Epithelial cell of proximal tubule (primary cell): ENCODE measurements around the gene LFNG. TPM values are rescaled to one million over a fixed set of nuclear protein-coding genes. Genes with fewer than 3 reads are reported as not detected.

ENCODE experiments used
- DNase-seq: peaks from one replicate; pipeline ENCODE4 v3.0.0-alpha.2; 2011; ENCODE audit warnings: low read depth
- H3K4me3 ChIP-seq: 2 replicates; pipeline ENCODE4 v1.5.1; 2011; ENCODE audit warnings: low read depth, mild to moderate bottlenecking, low read length
- CTCF ChIP-seq: conservative IDR thresholded peaks from 2 replicates; pipeline ENCODE4 v1.5.1; 2012; ENCODE audit warnings: low read depth, mild to moderate bottlenecking, low read length
- total RNA-seq: library from RNA; depleted of rRNA; stranded (reverse); fragments of >200 nt; gene quantifications from 2 replicates; pipeline ENCODE4 v1.2.3, GENCODE V29; 2015

Gene LFNG
- total RNA-seq, 1 donor from 2014 or later = 32.1 TPM

- no peak overlapping the region for H3K4me3 ChIP-seq
- TF ChIP-seq CTCF = peak; percentile 18
- peak; percentile 55 for DNase-seq
Observed at GRCh38 chr7:2517026-2517425, 2.5 kb upstream of the LFNG start.

GRCh38 chr7:2517678-2518507 lies 1.7 kb upstream of the LFNG start:
- no peak for TF ChIP-seq CTCF
- H3K4me3 ChIP-seq = no peak overlapping the region
- DNase-seq = no peak

- TF ChIP-seq CTCF = no peak
- DNase-seq = no peak
- peak overlapping the region; percentile 56 for H3K4me3 ChIP-seq
Observed at GRCh38 chr7:2518737-2519118, 846 bp upstream of the LFNG start.

GRCh38 chr7:2520131-2520760 lies 672 bp downstream of the LFNG start:
- no peak for DNase-seq
- no peak for TF ChIP-seq CTCF
- H3K4me3 ChIP-seq = peak overlapping the region; percentile 62

- TF ChIP-seq CTCF = no peak
- H3K4me3 ChIP-seq = peak overlapping the region; percentile 62
- no peak for DNase-seq
Observed at GRCh38 chr7:2520761-2521290, 1.3 kb downstream of the LFNG start.

- peak overlapping the region; percentile 62 for H3K4me3 ChIP-seq
- no peak for TF ChIP-seq CTCF
- no peak for DNase-seq
Observed at GRCh38 chr7:2521341-2521745, 1.8 kb downstream of the LFNG start.
